HEK293 (cell line): ENCODE measurements around the gene PCCA.

ENCODE experiments used
- YY1 ChIP-seq: fragments of 450-650 bp; formaldehyde crosslinking; IDR thresholded peaks from 2 replicates; pipeline ENCODE4 v1.5.1; 2018; ENCODE audit warnings: missing biosample characterization, missing genetic modification characterization
- ZBTB21 ChIP-seq: fragments of 450-650 bp; formaldehyde crosslinking; IDR thresholded peaks from 2 replicates; pipeline ENCODE4 v1.5.1; 2017; ENCODE audit warnings: missing biosample characterization, missing genetic modification characterization
- ZNF10 ChIP-seq: fragments of 450-650 bp; formaldehyde crosslinking; IDR thresholded peaks from 2 replicates; pipeline ENCODE4 v1.5.1; 2017; ENCODE audit warnings: missing biosample characterization, missing genetic modification characterization
- ZNF26 ChIP-seq: fragments of 450-650 bp; formaldehyde crosslinking; IDR thresholded peaks from 2 replicates; pipeline ENCODE4 v1.5.1; 2016; ENCODE audit warnings: missing biosample characterization, missing genetic modification characterization
- ZNF629 ChIP-seq: fragments of 450-650 bp; formaldehyde crosslinking; IDR thresholded peaks from 2 replicates; pipeline ENCODE4 v1.5.1; 2017; ENCODE audit warnings: missing biosample characterization, missing genetic modification characterization
- ZNF654 ChIP-seq: fragments of 450-650 bp; formaldehyde crosslinking; IDR thresholded peaks from 2 replicates; pipeline ENCODE4 v1.5.1; 2016; ENCODE audit warnings: low read depth, missing biosample characterization, missing genetic modification characterization
- ZNF785 ChIP-seq: fragments of 450-650 bp; formaldehyde crosslinking; IDR thresholded peaks from 2 replicates; pipeline ENCODE4 v1.5.1; 2016; ENCODE audit warnings: missing biosample characterization, missing genetic modification characterization

GRCh38 chr13:100508996-100509395, 420.1 kb downstream of the PCCA start:
- TF ChIP-seq ZBTB21 (tag by site-specific recombination) (no peak), ZNF654 (tag by site-specific recombination) (no peak), ZNF10 (tag by site-specific recombination) (no peak), YY1 (tag by site-specific recombination) (no peak), ZNF26 (no peak), ZNF785 (tag by site-specific recombination) (no peak), ZNF629 (tag by site-specific recombination) (no peak)
